HG03575 (cell line): ENCODE data around the gene GOT2.
A peak's percentile ranks its signal among the peaks of the same experiment; 100 is the strongest.
"Not testable (repeated sequence)": the region's sequence is repeated elsewhere in the genome, so short reads cannot be mapped to it uniquely, and the experiment has no call there.

Experiments
- ATAC-seq: cut with Tn5 transposase; IDR thresholded peaks from one replicate; pipeline ENCODE4 v1.9.1; 2021; ENCODE audit not compliant: unreplicated experiment, insufficient number of reproducible peaks, low FRiP score; ENCODE audit errors: extremely low read depth

The GOT2 gene

GRCh38 chr16:58727028-58727781 lies 6.9 kb downstream of the GOT2 start:
- ATAC-seq: no peak

- ATAC-seq: no peak
These were observed 11.0 kb downstream of the GOT2 start for GRCh38 chr16:58723109-58723508.

GRCh38 chr16:58717994-58718393 lies 16.1 kb downstream of the GOT2 start:
- no peak for ATAC-seq

DNA sequence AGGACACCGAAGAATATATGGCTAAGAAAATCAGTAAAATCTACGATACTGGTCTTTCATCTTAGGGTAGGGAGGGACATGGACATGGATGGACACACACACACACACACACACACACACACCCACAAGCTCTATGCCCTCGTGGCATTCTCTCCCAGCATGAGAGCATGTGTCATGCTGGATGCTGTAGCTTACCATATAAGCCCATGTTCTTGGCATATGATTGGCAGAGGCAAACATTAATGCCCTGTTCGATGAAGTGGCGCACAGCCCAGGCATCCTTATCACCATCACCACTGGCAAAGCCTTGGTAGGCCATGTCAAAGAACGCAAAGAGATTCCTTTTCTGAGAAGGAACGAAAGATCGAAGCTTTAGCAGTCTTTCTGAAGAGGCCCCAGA lies 17.6 kb downstream of the GOT2 start:
- no peak for ATAC-seq

GRCh38 chr16:58713742-58714141 lies 20.4 kb downstream of the GOT2 start:
- no peak for ATAC-seq

DNA sequence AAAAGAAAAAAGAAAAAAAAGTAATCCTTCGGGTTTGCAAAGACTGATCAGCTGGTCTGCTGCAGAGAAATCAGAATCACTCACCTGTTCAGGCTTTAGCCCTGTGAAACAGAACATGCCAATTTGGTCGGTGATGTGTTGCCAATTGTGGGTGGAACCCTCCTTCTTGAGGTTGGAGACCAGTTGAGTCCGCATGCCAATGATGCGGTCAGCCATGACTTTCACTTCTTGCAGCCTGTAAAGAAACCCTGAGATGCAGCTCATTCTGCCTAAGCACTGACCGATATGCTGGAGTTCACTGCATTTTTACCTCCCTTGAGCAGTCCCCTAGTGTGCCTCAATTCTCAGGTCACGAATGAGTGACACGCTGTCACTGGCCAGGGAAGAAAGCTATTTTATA lies 24.8 kb downstream of the GOT2 start:
- no peak for ATAC-seq

- ATAC-seq: no peak
These were observed 35.0 kb downstream of the GOT2 start for GRCh38 chr16:58699151-58699550.

DNA sequence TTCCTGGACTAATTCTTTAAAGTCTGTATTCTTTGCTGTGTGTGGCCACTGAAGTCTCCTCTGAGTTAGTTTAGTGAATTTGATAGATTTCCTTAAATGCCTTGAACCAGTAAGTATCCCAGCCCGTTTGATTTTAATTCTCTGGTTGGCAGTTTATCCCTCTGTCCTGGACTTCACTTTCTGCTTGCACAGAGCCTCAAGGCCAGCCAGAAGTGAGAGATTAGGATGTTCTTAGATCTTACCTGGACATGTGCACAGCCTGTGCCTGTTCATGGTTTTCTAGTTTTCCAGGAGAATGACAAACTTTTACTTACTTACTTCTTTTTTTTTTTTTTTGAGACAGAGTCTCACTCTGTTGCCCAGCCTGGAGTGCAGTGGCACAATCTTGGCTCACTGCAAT lies 38.7 kb downstream of the GOT2 start:
- no peak for ATAC-seq

GRCh38 chr16:58692450-58692849 lies 41.7 kb downstream of the GOT2 start:
- ATAC-seq: no peak

GRCh38 chr16:58686985-58687706 lies 47.0 kb downstream of the GOT2 start:
- not testable (repeated sequence) for ATAC-seq

DNA sequence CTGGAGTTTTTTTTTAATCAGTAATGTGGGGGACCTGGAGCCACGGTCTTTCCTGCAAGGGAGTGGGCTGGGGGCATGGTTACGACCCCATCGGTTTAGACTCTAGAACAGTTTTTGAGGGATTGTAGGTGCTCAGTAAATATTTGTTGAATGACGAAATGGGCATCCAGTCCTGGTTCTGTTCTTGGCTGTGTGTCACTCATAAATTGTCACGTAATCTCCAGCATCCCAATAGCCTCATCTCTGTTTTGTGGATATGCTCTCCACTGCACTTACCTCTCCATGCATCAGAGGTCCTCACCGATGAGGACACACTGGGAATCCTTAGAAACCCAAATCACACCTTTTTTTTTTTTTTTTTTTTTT lies 49.0 kb downstream of the GOT2 start:
- no peak for ATAC-seq

GRCh38 chr16:58684354-58685083 lies 49.6 kb downstream of the GOT2 start, which contains the start of gene SLC38A7:
Gene SLC38A7 (minus strand): TSS chr16:58684770. CDS start chr16:58680126, 4,644 bp downstream.
- peak; percentile 84 for ATAC-seq

- ATAC-seq: no peak
These were observed 50.1 kb downstream of the GOT2 start for GRCh38 chr16:58684001-58684353.

GRCh38 chr16:58679763-58680162 lies 54.4 kb downstream of the GOT2 start:
- ATAC-seq: no peak

- no peak for ATAC-seq
These were observed 55.4 kb downstream of the GOT2 start for GRCh38 chr16:58678716-58679115.

DNA sequence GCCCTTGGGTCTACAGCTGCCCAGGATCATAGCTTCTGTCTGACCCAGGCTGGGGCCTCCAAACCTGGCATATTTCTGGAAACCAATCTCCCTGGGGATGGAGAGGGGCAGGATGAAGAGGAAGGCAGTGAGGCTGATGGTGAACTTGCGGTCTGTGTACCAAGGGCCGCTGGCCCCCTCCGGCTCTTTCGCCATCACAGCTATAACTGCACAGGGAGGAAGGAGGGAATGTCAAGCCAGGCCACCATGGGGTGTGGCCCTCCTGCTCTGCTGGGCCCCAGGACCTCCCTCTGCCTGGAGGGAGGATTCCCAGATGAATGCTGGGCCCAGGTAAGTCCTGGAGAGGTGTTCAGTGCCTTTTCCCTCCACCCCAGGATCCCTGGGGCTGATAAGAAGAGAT lies 55.8 kb downstream of the GOT2 start:
- no peak for ATAC-seq

DNA sequence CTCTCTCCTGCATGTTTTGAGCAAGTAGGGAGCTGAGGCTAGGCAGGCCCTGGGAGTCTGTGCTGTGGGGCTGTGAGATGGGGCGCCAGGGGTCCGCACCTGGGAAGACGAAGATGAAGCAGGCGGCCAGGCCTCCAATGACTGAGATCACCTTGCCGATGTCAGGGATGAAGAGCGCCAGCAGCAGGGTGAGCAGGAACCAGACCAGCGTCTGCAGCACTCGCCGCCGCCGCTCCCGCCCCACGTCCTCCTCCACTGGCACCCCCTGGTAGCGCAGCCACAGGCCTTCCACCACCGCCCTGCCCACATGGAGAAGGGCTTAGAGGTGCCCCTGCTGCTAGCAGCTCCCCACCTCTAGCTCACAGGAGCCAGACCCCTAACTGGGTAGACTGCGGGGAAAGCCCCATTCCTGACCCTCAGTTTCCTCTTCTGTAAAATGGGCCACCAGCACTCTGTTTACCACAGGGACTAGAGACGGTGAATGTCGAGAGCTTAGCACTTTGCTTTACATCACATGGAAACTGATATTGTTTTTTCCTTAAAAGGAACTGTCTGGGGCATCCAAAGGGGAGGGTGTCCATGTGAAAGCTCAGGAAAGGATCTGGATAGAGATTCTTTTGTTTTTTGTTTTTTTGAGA lies 63.1 kb downstream of the GOT2 start:
- no peak for ATAC-seq

DNA sequence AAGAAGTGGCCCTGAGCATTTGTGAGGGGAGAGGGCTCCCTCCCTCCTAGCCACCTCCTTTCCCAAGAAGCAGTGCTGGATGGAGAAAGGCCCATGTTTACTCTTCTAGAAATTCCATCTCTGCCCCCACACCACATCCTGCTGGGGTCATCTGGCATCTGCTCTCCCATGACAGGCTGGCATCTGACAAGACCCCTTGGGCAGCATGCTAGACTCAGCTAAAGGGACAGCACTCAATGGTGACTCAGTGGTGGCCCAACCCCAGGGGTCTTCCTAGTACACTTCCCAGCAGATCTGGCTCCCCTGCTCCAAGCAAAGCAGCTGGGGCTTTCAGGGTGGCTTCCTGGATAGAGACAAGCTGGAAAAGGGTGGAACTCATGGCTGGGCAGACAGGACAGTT lies 63.9 kb downstream of the GOT2 start:
- ATAC-seq: no peak

DNA sequence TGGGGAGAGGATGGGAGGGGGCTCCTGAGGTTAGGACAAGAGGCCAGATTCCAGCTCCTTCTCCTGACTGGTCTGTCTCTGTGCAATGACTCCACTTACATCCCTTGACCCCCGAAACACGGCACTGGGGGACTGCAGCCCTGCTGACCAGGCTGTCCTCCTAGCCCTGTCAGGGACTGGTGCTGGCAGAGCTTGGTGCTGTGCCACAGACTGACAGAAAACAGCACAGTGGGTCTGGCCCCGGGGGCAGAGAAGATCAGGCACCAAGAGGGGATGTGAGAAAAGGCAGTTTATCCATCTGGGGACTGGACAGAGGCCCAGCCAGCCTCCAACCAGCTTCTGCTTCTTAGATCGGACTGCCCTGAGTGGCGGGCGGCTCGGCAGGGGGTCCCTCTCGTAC lies 68.9 kb downstream of the GOT2 start:
- no peak for ATAC-seq
